GM10248 (cell line): ENCODE results near the gene LTN1.

Experiments used
- CTCF ChIA-PET: fragments of 300-600 bp; sonication (Branson Sonifier 250); formaldehyde crosslinking; extraction: SDS; loops from one replicate; lab custom pipeline; 2021; ENCODE audit warnings: antibody characterized with exemption; lab: Yijun Ruan, JAX
- POLR2A ChIA-PET: fragments of 350-650 bp; sonication (Branson Sonifier 250); formaldehyde crosslinking; extraction: SDS; loops from one replicate; lab custom pipeline; 2020; ENCODE audit warnings: antibody characterized with exemption; lab: Yijun Ruan, JAX
- DNase-seq: peaks from one replicate; pipeline ENCODE4 v3.0.0; 2012; ENCODE audit errors: extremely low spot score
- CTCF ChIP-seq: IDR thresholded peaks from 2 replicates; pipeline ENCODE4 v1.5.1; 2012; ENCODE audit warnings: mild to moderate bottlenecking, low read depth; ENCODE audit errors: extremely low read depth, missing control alignments, control extremely low read depth

The LTN1 gene

GRCh38 chr21:28949318-28949717, 43.4 kb downstream of the LTN1 start:
- POLR2A ChIA-PET, result no interaction called here
- TF ChIP-seq CTCF, result no peak
- CTCF ChIA-PET, result interaction anchor here (0.8 to 1.3 kb wide), 2 partner anchors 12 to 17 kb away, joined by 3 to 4 read pairs; no protein-coding TSS in a partner anchor
- no peak for DNase-seq

- CTCF ChIA-PET, result interaction anchor here (1.3 kb wide), 1 partner anchor 15 kb away, joined by 3 read pairs; no protein-coding TSS in a partner anchor
- DNase-seq, result no peak
- POLR2A ChIA-PET, result no interaction called here
- TF ChIP-seq CTCF, result no peak
These were observed 48.4 kb downstream of the LTN1 start for GRCh38 chr21:28944296-28944695.

- no peak for DNase-seq
- ChIA-PET CTCF (interaction anchor here (1.3 kb wide), 1 partner anchor 16 kb away, joined by 3 read pairs; no protein-coding TSS in a partner anchor), POLR2A (no interaction called here)
- no peak for TF ChIP-seq CTCF
These were observed 49.0 kb downstream of the LTN1 start for GRCh38 chr21:28943631-28944030.

GRCh38 chr21:28938726-28939125, 54.0 kb downstream of the LTN1 start:
- ChIA-PET POLR2A (no interaction called here), CTCF (interaction anchor here (1.2 to 1.3 kb wide), 3 partner anchors 12 to 193 kb away, joined by 3 to 4 read pairs (median 4); no protein-coding TSS in a partner anchor)
- no peak for DNase-seq
- TF ChIP-seq CTCF, result no peak

- TF ChIP-seq CTCF, result no peak
- DNase-seq, result no peak
- ChIA-PET POLR2A (no interaction called here), CTCF (no interaction called here)
These were observed 54.9 kb downstream of the LTN1 start for GRCh38 chr21:28937737-28938136.

GRCh38 chr21:28936721-28937120, 56.0 kb downstream of the LTN1 start:
- CTCF ChIA-PET, result interaction anchor here (0.7 to 2.4 kb wide), 3 partner anchors 8 to 191 kb away, joined by 3 to 13 read pairs (median 4); no protein-coding TSS in a partner anchor
- POLR2A ChIA-PET, result no interaction called here
- DNase-seq, result no peak
- no peak for TF ChIP-seq CTCF
